Measurements from ENCODE around the gene LAMB1. TPM values are rescaled to one million over a fixed set of nuclear protein-coding genes. Genes with fewer than 3 reads are reported as not detected.
A peak's percentile ranks its signal among the peaks of the same experiment; 100 is the strongest.

LAMB1 gene
- total RNA-seq, 2 experiments from 2014 or later: not detected

- Histone ChIP-seq H3K4me3 (ENCODE audit: low read length) (no peak overlapping the region), H3K9me3 (ENCODE audit: control insufficient read depth in 1 of 2, insufficient read depth in 1 of 2, low read length in 2 of 2) (no peaks in the 10 kb centered on the region), H3K4me1 (ENCODE audit: insufficient read depth, low read length) (no peaks in the 10 kb centered on the region), H3K27me3 (ENCODE audit: control insufficient read depth in 1 of 2, insufficient read depth in 2 of 2, low read length in 2 of 2) (no peaks in the 10 kb centered on the region), H3K36me3 (ENCODE audit: insufficient read depth, low read length) (peaks cover 85% of the 10 kb centered on the region), H3K27ac (ENCODE audit: low read depth in 1 of 2, low read length in 2 of 2) (no peak overlapping the region)
- CTCF ChIA-PET: no interaction called here
- Mint-ChIP-seq H3K9me3 (peaks cover 3% of the 10 kb centered on the region), H3K36me3 (ENCODE audit: low read depth) (peaks cover 93% of the 10 kb centered on the region), H3K4me3 (no peak overlapping the region), H3K4me1 (ENCODE audit: low read depth) (peaks cover 51% of the 10 kb centered on the region), H3K27me3 (no peaks in the 10 kb centered on the region), H3K27ac (no peak overlapping the region)
- intact Hi-C loops (cut with DNase I, micrococcal nuclease): no loop called here
- POLR2A ChIA-PET: no interaction called here
- ATAC-seq (ENCODE audit: poor library complexity) (no peak), DNase-seq (no peak)
- no peak for TF ChIP-seq CTCF (IDR thresholded peaks at IDR 0.05)
Measured at GRCh38 chr7:107915541-107915940, 87.4 kb downstream of the LAMB1 start.

GRCh38 chr7:107914831-107915230 lies 88.1 kb downstream of the LAMB1 start:
- Mint-ChIP-seq H3K4me3 (no peak overlapping the region), H3K36me3 (ENCODE audit: low read depth) (peaks cover 93% of the 10 kb centered on the region), H3K4me1 (ENCODE audit: low read depth) (peaks cover 44% of the 10 kb centered on the region), H3K9me3 (peaks cover 3% of the 10 kb centered on the region), H3K27ac (no peak overlapping the region), H3K27me3 (no peaks in the 10 kb centered on the region)
- Histone ChIP-seq H3K27me3 (ENCODE audit: control insufficient read depth in 1 of 2, insufficient read depth in 2 of 2, low read length in 2 of 2) (no peaks in the 10 kb centered on the region), H3K4me1 (ENCODE audit: insufficient read depth, low read length) (no peaks in the 10 kb centered on the region), H3K36me3 (ENCODE audit: insufficient read depth, low read length) (peaks cover 83% of the 10 kb centered on the region), H3K4me3 (ENCODE audit: low read length) (no peak overlapping the region), H3K9me3 (ENCODE audit: control insufficient read depth in 1 of 2, insufficient read depth in 1 of 2, low read length in 2 of 2) (no peaks in the 10 kb centered on the region), H3K27ac (ENCODE audit: low read depth in 1 of 2, low read length in 2 of 2) (no peak overlapping the region)
- DNase-seq: no peak
- ATAC-seq (ENCODE audit: poor library complexity): no peak
- POLR2A ChIA-PET: no interaction called here
- TF ChIP-seq CTCF (IDR thresholded peaks at IDR 0.05): no peak
- CTCF ChIA-PET: no interaction called here
- intact Hi-C loops (cut with DNase I, micrococcal nuclease): no loop called here

GRCh38 chr7:107913851-107914250 lies 89.1 kb downstream of the LAMB1 start:
- peaks cover 94% of the 10 kb centered on the region for H3K36me3 Mint-ChIP-seq (ENCODE audit: low read depth)

More at GRCh38 chr7:107913851-107914250, 89.1 kb downstream of the LAMB1 start:
- Histone ChIP-seq H3K9me3 (ENCODE audit: control insufficient read depth in 1 of 2, insufficient read depth in 1 of 2, low read length in 2 of 2) (no peaks in the 10 kb centered on the region), H3K27ac (ENCODE audit: low read depth in 1 of 2, low read length in 2 of 2) (no peak overlapping the region), H3K4me1 (ENCODE audit: insufficient read depth, low read length) (no peaks in the 10 kb centered on the region), H3K27me3 (ENCODE audit: control insufficient read depth in 1 of 2, insufficient read depth in 2 of 2, low read length in 2 of 2) (no peaks in the 10 kb centered on the region), H3K36me3 (ENCODE audit: insufficient read depth, low read length) (peaks cover 81% of the 10 kb centered on the region), H3K4me3 (ENCODE audit: low read length) (no peak overlapping the region)
- intact Hi-C loops (cut with DNase I, micrococcal nuclease): no loop called here
- no peaks in the 10 kb centered on the region for H3K27me3 Mint-ChIP-seq
- CTCF ChIA-PET: no interaction called here
- H3K9me3 Mint-ChIP-seq: peaks cover 3% of the 10 kb centered on the region
- POLR2A ChIA-PET: no interaction called here
- ATAC-seq (ENCODE audit: poor library complexity): no peak
- no peak for TF ChIP-seq CTCF (IDR thresholded peaks at IDR 0.05)
- peaks cover 42% of the 10 kb centered on the region for H3K4me1 Mint-ChIP-seq (ENCODE audit: low read depth)
- no peak overlapping the region for H3K4me3 Mint-ChIP-seq
- no peak for DNase-seq
- H3K27ac Mint-ChIP-seq: peak overlapping the region; percentile 28

Data from CD4-positive, alpha-beta T cell (primary cell).